Fibroblast of upper back skin (primary cell): ENCODE data around the gene HSD11B1L.
"Not testable (repeated sequence)": the region's sequence is repeated elsewhere in the genome, so short reads cannot be mapped to it uniquely, and the experiment has no call there.

Experiments
- DNase-seq: peaks from one replicate; pipeline ENCODE4 v3.0.0-alpha.2; 2013

Gene HSD11B1L

GRCh38 chr19:5688262-5688881 lies 7.5 kb downstream of the HSD11B1L start:
- not testable (repeated sequence) for DNase-seq

GRCh38 chr19:5690125-5690954 lies 9.5 kb downstream of the HSD11B1L start, which contains the start of gene RPL36:
Gene RPL36, plus strand, starts transcription at chr19:5690295. Its CDS starts 213 bp downstream, at chr19:5690508.
- peak; percentile 96 for DNase-seq

GRCh38 chr19:5690955-5691821 lies 10.4 kb downstream of the HSD11B1L start:
- peak; percentile 58 for DNase-seq

- DNase-seq: no peak
These were observed 11.2 kb downstream of the HSD11B1L start for GRCh38 chr19:5691822-5692722.

DNA sequence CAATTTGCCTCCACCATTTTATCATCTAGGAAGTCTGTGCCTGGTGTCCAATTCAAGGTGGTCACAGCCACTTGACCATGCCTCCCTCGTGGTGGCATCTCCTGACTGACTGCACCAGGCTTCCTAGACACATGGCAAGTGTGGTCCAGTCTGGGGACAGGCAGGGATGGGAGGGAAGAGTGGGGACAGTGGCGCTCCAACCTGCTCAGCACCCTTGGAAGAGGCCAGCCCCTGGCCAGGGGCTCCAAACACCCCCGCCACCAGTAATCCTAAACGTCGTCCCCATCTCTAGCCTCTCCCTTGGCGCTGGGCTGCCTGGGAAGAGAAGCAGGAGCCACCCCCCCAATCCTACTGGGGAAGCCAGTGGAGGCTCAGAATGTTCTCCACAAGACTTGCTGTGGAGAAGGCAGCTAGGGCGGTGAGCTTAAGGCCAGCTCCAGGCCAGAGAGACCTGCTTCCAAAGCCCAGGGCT lies 11.9 kb downstream of the HSD11B1L start:
- DNase-seq: no peak

DNA sequence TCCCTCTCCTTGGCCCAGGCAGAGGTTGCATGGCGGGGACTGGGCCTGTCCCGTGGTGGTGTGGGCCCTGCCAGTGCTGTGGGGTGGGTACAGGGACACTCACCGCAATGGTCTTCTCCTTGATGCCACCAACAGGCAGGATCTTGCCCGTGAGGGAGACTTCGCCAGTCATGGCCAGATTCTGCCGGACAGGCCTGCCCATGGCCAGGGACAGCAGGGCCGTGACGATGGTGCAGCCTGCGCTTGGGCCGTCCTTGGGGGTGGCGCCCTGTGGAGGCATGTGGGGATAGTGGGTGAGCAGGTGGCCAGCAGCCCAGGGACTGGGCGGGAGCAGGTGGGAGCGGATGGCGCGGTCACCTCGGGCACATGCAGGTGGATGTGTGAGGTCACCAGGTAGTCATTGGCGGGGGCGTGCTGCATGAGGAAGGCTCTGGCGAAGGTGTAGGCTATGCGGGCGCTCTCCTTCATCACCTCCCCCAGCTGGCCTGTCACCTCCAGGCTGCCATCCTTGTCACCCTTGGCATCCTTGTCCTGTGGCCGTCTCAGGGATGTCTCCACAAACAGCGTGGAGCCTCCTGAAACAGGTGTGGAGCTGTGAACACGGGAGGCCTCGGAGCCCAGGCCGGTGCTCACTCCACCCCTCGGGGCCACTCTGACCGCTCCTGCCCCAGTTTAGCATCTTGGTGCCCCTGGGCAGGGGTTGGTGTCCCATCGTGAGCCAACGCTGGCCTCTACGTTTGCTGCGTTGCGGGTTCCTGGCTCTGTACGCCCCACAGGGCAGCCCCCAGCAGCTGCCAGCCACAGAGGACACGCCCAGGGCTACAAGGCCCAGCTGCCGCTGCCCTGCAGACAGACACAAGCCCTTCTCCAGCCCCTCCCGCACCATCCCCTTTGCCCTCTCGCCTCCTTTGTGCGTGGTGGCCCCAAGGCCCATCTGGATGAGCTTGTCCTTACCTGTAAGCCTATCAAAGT lies 12.7 kb downstream of the HSD11B1L start:
- DNase-seq: no peak

- no peak for DNase-seq
These were observed 13.5 kb downstream of the HSD11B1L start for GRCh38 chr19:5694167-5694955.

DNA sequence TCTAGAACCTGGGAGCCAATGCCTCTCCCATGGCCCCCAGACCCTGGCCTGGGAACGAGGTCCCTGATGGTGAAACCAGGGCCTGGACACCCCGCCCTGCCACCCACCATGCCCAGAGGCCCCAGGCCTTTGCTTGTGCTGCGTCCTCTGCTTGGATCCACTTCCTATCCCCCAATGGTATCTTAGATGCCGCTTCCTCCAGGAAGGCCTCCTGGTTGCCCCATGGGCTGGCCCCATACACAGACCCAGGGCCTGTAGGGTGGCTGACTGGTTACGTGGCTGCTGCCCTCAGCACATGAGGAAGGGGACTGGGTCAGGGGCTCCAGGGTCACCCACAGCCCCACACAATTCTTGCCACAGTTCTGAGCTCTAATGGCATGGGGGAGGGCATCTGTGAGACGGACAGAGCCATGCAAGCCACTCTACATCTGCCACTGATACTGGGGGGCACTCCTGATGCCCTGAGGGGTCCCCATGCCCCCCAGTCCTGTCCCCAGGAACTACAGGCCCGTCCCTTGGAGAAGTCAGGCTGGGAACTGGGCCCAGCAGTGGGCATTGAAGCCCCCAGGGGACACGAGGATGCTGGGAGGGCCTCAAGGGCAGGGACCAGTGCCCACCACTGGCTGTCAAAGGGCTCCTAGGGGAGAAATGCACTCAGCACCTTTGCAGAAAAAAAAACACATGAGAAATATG lies 14.3 kb downstream of the HSD11B1L start:
- DNase-seq: no peak

- no peak for DNase-seq
These were observed 14.9 kb downstream of the HSD11B1L start for GRCh38 chr19:5695649-5696195.

GRCh38 chr19:5696196-5697021 lies 15.6 kb downstream of the HSD11B1L start:
- no peak for DNase-seq

GRCh38 chr19:5697022-5697889 lies 16.4 kb downstream of the HSD11B1L start:
- no peak for DNase-seq

- DNase-seq: no peak
These were observed 17.2 kb downstream of the HSD11B1L start for GRCh38 chr19:5697890-5698634.

DNA sequence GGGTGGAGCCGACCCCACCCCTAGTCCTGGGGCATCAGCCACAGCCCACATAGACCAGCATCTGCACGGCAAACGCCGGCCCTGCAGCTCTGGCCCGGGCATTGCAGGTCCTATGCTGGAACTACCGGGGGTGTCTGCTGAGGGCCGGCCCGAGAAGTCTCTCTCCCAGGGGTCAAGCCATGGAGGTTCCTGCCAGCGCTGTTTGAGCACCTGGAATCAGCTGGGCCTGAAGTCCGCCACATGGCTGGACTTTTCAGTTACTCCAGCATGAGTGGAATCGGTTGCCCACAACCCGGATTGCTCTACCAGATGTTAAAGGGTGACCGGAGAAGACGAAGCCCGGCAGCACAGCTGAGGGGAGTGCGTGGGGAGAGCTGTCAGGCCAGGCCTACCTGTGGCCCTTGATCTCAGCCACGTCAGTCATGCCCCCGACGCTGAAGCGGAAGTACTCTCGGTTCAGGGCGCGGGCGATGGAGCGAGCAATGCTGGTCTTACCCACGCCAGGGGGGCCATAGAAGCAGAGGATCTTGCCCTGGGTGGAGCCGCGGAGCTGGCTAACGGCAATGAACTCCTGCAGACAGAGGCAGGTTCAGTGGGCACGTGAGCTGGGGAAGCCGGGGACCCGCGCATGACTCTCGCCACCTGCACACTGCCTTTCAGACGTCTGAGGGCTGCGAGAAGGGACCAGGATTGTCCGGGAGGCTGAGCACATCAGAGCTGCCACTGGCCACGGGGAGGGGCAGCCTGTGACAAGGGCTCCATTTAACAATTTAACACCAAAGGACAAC lies 18.0 kb downstream of the HSD11B1L start:
- DNase-seq: no peak

GRCh38 chr19:5700455-5701092 lies 19.7 kb downstream of the HSD11B1L start:
- no peak for DNase-seq

DNA sequence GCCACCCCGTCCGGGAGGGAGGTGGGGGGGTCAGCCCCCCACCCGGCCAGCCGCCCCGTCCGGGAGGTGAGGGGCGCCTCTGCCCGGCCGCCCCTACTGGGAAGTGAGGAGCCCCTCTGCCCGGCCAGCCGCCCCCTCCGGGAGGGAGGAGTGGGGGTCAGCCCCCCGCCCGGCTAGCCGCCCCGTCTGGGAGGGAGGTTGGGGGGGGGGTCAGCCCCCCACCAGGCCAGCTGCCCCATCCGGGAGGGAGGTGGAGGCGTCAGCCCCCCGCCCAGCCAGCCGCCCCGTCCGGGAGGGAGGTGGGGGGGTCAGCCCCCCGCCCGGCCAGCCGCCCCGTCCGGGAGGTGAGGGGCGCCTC lies 21.2 kb downstream of the HSD11B1L start:
- DNase-seq: not testable (repeated sequence)
